ENCODE measurements around the gene NDST3. TPM values are rescaled to one million over a fixed set of nuclear protein-coding genes. Genes with fewer than 3 reads are reported as not detected.
A peak's percentile ranks its signal among the peaks of the same experiment; 100 is the strongest.

The NDST3 gene
- total and polyA plus RNA-seq, 2 of the 13 experiments (the other 11 are each of a cell fraction or from before 2014, with no cell fraction given) = not detected

GRCh38 chr4:118278473-118279274 lies 244.4 kb downstream of the NDST3 start:
- under 1% methylated on average over 25 of the region's 56 CpGs for WGBS (ENCODE audit: low lambda C conversion rate)
- ChIA-PET POLR2A (no interaction called here), CTCF (ENCODE audit: low intra/inter-chr PET ratio, low total read pairs) (no interaction called here)
- peaks cover 20% of the 10 kb centered on the region for H4K20me1 ChIP-seq (ENCODE audit: insufficient read depth, low read length)
- intact Hi-C loops (cut with micrococcal nuclease; ENCODE audit: unreplicated experiment) = no loop called here
- peak overlapping the region; percentile 77 for H3K4me2 ChIP-seq (ENCODE audit: low read depth, low read length)
- ATAC-seq (peak; percentile 87), FAIRE-seq (peak; percentile 56), DNase-seq (ENCODE audit: low spot score) (peak; percentile 93)
- BruUV-seq (replicated peaks) = no TSS peak
- H3K36me3 ChIP-seq (replicated peaks in 1 of 2; ENCODE audit: control insufficient read depth in 1 of 2, insufficient read depth in 2 of 2, low read length in 2 of 2) = peaks cover 1 to 2% of the 10 kb centered on the region in 2 experiments; a peak in 1 of 5 replicates
- H3K4me1 ChIP-seq (ENCODE audit: insufficient read depth, low read length) = peaks cover 44% of the 10 kb centered on the region
- in situ Hi-C loops (cut with HindIII; ENCODE audit: extremely low pct_ligation_motif_present, low pct_unique_long_range_greater_than_20kb) = loop anchor here (10.0 kb wide), 1 partner anchor 204 kb away; no protein-coding TSS in a partner anchor
- no peaks in the 10 kb centered on the region for H3K9me3 ChIP-seq (ENCODE audit: low read length)
- H3K27me3 ChIP-seq (ENCODE audit: control insufficient read depth in 1 of 2, insufficient read depth in 2 of 2, low read length in 2 of 2) = no peaks in the 10 kb centered on the region; a peak in 1 of 5 replicates
- H3K9ac ChIP-seq (ENCODE audit: insufficient read depth, low read depth, low read length) = peak overlapping the region; percentile 99
- H2AFZ ChIP-seq (ENCODE audit: low read length) = no peak overlapping the region
- peak overlapping the region; percentile 87 to 92 (median 87) for H3K4me3 ChIP-seq (replicated peaks in 1 of 3; ENCODE audit: insufficient read depth in 1 of 3, low read depth in 2 of 3, low read length in 3 of 3)
- peaks cover 19% of the 10 kb centered on the region for H3K79me2 ChIP-seq (ENCODE audit: insufficient read depth, low read length)
- H3K27ac ChIP-seq (ENCODE audit: extremely low read length, insufficient read depth, low read length) = peak overlapping the region; percentile 95
- TF ChIP-seq HOXD1 (CRISPR knock-in tag; IDR thresholded peaks at IDR 0.05) (no peak), SIX4 (CRISPR knock-in tag; IDR thresholded peaks at IDR 0.05) (peak; percentile 55; the same call in 1 of the 2 replicates), TFDP1 (CRISPR knock-in tag; IDR thresholded peaks at IDR 0.05; ENCODE audit: borderline replicate concordance) (peak; percentile 77; the same call in 1 of the 2 replicates), SMYD3 (CRISPR knock-in tag; IDR thresholded peaks at IDR 0.05) (0 out of 2 replicates have a peak, but pooled peaks have one; percentile 21), MAX (IDR thresholded peaks at IDR 0.05) (peak; percentile 96), DMAP1 (CRISPR knock-in tag; IDR thresholded peaks at IDR 0.05) (peak; percentile 99), WIZ (CRISPR knock-in tag; IDR thresholded peaks at IDR 0.05) (no peak; the same call in 1 of the 2 replicates), SMAD9 (CRISPR knock-in tag; IDR thresholded peaks at IDR 0.05) (no peak), PPARG (CRISPR knock-in tag; conservative IDR thresholded peaks at IDR 0.05) (peak; percentile 77), PBX2 (CRISPR knock-in tag; IDR thresholded peaks at IDR 0.05) (no peak), ZNF562 (CRISPR knock-in tag; IDR thresholded peaks at IDR 0.05; ENCODE audit: borderline replicate concordance) (no peak)
- TF ChIP-seq, protein P1, sequence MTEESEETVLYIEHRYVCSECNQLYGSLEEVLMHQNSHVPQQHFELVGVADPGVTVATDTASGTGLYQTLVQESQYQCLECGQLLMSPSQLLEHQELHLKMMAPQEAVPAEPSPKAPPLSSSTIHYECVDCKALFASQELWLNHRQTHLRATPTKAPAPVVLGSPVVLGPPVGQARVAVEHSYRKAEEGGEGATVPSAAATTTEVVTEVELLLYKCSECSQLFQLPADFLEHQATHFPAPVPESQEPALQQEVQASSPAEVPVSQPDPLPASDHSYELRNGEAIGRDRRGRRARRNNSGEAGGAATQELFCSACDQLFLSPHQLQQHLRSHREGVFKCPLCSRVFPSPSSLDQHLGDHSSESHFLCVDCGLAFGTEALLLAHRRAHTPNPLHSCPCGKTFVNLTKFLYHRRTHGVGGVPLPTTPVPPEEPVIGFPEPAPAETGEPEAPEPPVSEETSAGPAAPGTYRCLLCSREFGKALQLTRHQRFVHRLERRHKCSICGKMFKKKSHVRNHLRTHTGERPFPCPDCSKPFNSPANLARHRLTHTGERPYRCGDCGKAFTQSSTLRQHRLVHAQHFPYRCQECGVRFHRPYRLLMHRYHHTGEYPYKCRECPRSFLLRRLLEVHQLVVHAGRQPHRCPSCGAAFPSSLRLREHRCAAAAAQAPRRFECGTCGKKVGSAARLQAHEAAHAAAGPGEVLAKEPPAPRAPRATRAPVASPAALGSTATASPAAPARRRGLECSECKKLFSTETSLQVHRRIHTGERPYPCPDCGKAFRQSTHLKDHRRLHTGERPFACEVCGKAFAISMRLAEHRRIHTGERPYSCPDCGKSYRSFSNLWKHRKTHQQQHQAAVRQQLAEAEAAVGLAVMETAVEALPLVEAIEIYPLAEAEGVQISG (CRISPR knock-in tag; IDR thresholded peaks at IDR 0.05) = peak; percentile 86
- TF ChIP-seq, protein P2, sequence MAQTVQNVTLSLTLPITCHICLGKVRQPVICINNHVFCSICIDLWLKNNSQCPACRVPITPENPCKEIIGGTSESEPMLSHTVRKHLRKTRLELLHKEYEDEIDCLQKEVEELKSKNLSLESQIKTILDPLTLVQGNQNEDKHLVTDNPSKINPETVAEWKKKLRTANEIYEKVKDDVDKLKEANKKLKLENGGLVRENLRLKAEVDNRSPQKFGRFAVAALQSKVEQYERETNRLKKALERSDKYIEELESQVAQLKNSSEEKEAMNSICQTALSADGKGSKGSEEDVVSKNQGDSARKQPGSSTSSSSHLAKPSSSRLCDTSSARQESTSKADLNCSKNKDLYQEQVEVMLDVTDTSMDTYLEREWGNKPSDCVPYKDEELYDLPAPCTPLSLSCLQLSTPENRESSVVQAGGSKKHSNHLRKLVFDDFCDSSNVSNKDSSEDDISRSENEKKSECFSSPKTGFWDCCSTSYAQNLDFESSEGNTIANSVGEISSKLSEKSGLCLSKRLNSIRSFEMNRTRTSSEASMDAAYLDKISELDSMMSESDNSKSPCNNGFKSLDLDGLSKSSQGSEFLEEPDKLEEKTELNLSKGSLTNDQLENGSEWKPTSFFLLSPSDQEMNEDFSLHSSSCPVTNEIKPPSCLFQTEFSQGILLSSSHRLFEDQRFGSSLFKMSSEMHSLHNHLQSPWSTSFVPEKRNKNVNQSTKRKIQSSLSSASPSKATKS (CRISPR knock-in tag; IDR thresholded peaks at IDR 0.05) = peak; percentile 84; the same call in 1 of the 2 replicates
